GM18519 (cell line): ENCODE results near the gene A3GALT2.
"Not testable (repeated sequence)": the region's sequence is repeated elsewhere in the genome, so short reads cannot be mapped to it uniquely, and the experiment has no call there.

ENCODE experiments used
- ATAC-seq: cut with Tn5 transposase; IDR thresholded peaks from one replicate; pipeline ENCODE4 v1.9.1; 2021; ENCODE audit warnings: mild to moderate bottlenecking, moderate library complexity; ENCODE audit not compliant: unreplicated experiment, low FRiP score

The A3GALT2 gene

DNA sequence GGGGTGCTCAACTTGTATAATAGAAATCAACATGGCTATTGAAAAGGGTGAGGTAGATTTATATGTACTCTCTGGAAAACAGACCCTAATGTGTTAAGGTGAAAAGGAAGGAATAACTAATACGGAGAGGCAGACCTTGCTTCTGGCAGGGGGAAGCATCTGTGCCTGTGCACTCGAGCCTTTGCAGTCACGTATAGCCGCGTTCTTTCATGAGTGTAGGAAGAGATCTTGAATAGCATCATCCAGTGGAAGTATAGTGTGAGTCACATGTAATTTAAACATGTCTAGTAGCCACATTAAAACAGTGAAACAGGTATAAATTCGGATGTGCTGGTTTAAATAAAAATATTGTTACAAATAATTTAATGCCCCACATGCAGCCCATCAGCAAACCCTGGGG, 3.0 kb downstream of the A3GALT2 start:
- ATAC-seq: no peak

GRCh38 chr1:33317354-33317753, 3.5 kb downstream of the A3GALT2 start:
- ATAC-seq: no peak

- no peak for ATAC-seq
These were observed 4.3 kb downstream of the A3GALT2 start for GRCh38 chr1:33316601-33317000.

DNA sequence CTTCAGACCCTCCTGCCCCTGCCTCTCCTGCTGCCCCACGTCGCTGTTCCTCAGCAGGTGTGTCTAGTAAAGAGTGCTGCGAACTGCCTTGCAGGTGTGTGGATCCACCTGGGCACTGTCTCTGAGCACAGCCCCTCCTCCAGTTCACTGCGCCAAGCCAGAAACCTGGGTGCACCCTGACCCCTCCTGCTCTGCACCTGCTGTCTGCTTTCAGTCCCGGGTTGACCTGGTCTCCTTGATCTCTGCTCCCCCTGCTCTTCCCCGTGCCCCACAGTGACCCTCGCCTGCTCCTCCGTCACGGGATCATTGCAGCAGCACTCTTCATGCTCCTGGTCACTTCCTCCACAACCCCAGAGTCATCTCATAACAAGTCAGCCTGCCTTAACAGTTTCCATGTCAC, 6.5 kb downstream of the A3GALT2 start:
- ATAC-seq: no peak

GRCh38 chr1:33312413-33312749, 8.5 kb downstream of the A3GALT2 start:
- no peak for ATAC-seq

- no peak for ATAC-seq
These were observed 9.0 kb downstream of the A3GALT2 start for GRCh38 chr1:33311706-33312412.

GRCh38 chr1:33310702-33311101, 10.2 kb downstream of the A3GALT2 start:
- no peak for ATAC-seq

DNA sequence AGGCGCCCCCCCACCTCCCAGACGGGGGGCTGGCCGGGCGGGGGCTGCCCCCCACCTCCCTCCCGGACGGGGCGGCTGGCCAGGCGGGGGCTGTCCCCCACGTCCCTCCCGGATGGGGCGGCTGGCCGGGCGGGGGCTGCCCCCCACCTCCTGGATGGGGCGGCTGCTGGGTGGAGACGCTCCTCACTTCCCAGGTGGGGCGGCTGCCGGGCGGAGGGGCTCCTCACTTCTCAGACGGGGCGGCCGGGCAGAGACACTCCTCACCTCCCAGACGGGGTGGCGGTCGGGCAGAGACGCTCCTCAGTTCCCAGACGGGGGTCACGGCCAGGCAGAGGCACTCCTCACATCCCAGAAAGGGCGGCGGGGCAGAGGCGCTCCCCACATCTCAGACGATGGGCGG, 11.5 kb downstream of the A3GALT2 start:
- ATAC-seq: not testable (repeated sequence)

- ATAC-seq: no peak
These were observed 13.4 kb downstream of the A3GALT2 start for GRCh38 chr1:33307494-33307864.

- no peak for ATAC-seq
These were observed 14.0 kb downstream of the A3GALT2 start for GRCh38 chr1:33306653-33307493.

GRCh38 chr1:33305816-33306652, 14.9 kb downstream of the A3GALT2 start:
- no peak for ATAC-seq

GRCh38 chr1:33305016-33305415, 15.9 kb downstream of the A3GALT2 start:
- ATAC-seq: no peak

GRCh38 chr1:33302325-33302724, 18.6 kb downstream of the A3GALT2 start:
- ATAC-seq: no peak

- ATAC-seq: no peak
These were observed 19.5 kb downstream of the A3GALT2 start for GRCh38 chr1:33301273-33301984.

DNA sequence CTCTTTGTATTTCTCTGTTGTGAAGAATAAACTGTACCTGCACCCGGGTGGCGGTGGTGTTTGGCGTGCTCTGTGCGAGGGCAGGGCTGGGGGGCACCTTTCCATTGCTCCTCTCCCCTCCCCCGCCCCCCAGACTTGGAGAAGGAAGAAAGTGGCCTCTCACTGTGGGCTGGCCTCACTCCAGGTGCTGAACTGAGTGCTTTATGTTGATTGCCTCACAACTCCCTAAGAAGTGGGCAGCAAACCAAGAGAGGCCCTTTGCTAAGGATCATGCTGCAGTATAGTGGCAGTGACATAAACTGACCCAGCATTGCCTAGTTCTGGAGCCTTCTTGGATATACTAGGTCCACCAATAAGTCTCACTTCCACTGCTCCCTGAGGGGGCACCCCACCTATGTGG, 20.2 kb downstream of the A3GALT2 start:
- no peak for ATAC-seq

DNA sequence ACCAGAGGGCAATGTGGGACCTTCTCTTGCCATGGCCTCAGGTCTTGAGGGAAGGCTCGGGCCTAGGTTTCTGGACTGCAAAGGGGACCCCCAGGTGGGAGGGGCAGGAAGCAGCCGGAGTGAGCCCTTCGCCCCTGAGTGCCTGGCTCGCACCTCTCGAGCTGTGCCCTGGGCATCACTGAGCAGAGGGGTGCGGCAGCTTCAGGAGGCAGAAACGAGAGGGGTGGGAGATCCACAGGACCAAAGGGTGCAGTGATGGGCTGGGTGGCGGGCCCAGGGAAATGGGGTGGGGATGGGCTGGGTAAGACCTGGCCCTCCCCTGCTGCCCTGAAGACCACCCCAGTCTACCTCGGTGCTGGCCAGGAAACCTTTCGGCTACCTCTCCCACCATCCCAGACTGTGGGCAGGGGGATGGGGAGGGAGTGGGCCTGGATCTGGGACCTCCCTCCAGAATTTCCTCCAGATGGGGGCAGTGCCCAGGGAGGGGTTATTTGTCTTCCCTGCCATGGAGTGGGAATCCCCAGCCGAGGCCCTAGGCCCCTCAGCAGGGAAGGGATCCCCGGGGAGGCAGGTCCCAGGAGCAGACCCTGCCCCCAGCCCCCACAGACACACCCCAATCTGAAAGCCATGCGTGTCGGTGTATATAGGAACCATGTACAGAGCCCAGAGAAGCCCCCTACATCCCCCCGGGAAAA, 21.3 kb downstream of the A3GALT2 start:
- ATAC-seq: no peak

DNA sequence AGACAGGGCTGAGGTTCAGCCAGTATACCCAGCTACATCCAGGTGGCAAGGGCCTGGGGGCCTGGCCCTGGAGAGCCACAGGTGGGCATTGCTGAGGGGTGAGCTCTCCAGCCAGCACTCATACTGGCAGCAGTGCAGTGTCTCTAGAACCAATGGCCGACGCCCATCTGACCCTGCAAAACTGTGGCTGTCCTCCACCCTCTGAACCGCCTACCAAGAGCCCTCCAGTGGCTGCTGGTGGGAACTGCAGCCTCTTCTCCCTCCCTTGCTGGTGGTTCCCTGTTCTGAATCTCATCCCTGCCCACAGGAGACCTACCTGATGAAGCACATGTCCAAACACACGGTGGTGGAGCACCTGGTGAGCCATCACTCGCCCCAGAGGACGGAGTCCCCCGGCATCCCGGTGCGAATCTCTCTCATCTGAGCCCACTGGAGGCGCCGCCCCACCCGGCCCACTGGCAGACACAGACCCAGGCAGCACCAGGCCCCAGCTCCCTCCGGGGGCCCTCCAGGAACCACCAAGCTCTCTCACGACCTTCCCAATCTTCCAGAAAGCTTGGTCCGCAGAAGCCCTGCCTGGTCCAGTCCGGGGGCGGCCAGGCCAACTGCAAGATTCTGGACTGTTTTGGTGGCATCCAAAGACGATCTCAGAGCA, 22.1 kb downstream of the A3GALT2 start:
- no peak for ATAC-seq

DNA sequence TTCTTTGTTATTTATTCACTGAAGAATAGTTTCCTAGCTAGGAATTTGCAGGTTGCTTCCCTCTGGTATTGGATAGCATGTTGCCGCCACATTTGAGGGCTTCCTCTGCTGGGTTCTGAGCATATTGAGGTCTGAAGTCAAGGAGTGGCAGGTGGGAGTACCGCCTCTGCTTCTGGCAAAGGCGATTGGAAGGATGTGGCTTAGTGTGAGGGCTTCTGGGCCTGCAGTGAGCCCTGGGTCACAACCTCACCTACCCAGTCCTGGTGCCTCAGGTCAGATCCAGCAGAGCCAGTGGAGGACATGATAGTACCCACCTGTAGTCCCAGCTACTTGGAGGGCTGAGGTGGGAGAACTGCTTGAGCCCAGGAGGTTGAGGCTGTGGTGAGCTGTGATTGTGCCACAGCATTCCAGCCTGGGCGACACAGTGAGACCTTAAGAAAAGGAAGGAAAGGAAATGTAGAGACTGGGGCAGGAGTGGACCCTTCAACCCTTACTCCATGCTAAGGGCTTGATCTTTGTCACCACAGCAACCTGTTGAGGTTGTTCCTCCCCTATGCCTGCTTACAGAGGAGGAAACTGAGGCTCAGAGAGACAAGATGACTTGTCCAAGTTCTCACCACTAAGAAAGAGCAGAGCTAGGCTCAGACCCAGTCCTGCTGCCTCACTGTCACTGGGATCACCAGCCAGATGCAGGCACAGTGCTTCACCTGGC, 22.8 kb downstream of the A3GALT2 start:
- no peak for ATAC-seq

DNA sequence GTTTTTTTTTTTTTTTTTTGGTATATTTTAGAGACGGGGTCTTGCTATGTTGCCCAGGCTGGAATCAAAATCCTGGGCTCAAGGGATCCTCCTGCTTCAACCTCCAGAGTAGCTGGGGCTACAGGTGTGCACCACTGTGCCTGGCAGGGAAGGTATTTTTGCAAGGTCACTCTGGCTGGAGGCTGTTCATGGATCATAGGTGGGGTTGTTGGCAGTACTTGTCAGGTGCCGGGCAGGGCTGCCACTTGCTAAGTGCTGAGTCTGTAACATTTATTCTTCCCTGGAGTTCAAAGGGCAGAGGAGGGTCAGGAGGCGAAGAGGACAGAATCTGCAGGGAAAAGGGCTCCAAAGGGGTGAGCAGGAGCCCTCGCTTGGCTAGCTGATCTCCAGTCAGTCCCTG, 24.1 kb downstream of the A3GALT2 start:
- no peak for ATAC-seq
